ENCODE results near the gene TMEM245. TPM values are rescaled to one million over a fixed set of nuclear protein-coding genes. Genes with fewer than 3 reads are reported as not detected.

Gene TMEM245
- total and polyA plus RNA-seq, 2 of the 13 experiments (the other 11 are each of a cell fraction or from before 2014, with no cell fraction given): 53.5 to 55.4 TPM

DNA sequence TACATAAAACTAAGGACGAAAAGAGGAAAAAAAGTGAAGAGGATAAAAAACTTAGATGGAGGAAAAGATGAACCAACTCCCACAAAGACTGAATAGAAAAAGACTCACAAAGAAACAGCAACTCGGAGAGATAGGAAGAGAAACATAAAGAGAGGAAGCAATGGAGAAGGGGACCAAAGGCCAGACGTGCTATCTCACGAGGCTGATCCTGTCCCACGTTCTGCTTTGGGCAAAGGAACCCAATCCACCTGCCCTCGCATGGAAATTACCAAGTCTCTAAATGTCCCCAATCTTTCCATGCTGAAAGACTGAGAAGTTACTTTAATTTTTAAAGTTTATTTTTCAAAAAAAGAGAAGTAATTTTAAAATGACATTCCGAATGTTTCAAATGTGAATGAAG, 36.6 kb downstream of the TMEM245 start (continued):
- TF ChIP-seq ZNF230 (CRISPR knock-in tag; IDR thresholded peaks at IDR 0.05) (no peak), NR2F6 (IDR thresholded peaks at IDR 0.05) (0 out of 2 replicates have a peak, but pooled peaks have one; percentile 27), NR2F6 (CRISPR knock-in tag; IDR thresholded peaks at IDR 0.05) (no peak), U2AF2 (IDR thresholded peaks at IDR 0.05; ENCODE audit: low read depth, low read length) (no peak), ZBTB1 (CRISPR knock-in tag; IDR thresholded peaks at IDR 0.05; ENCODE audit: borderline replicate concordance) (no peak), RFX5 (IDR thresholded peaks at IDR 0.05; ENCODE audit: low read depth, low read length) (no peak), ZNF431 (CRISPR knock-in tag; IDR thresholded peaks at IDR 0.05; ENCODE audit: borderline replicate concordance, low read depth) (no peak), ASH2L (IDR thresholded peaks at IDR 0.05; ENCODE audit: insufficient read length, low read depth, low read length) (no peak), POGZ (CRISPR knock-in tag; IDR thresholded peaks at IDR 0.05) (peak; percentile 52), RBM22 (optimal IDR thresholded peaks at IDR 0.05; ENCODE audit: low read length) (peak; percentile 61), ZNF781 (CRISPR knock-in tag; IDR thresholded peaks at IDR 0.05; ENCODE audit: borderline replicate concordance, not compliant biosample characterization) (no peak), CHD2 (IDR thresholded peaks at IDR 0.05; ENCODE audit: low read depth, low read length) (no peak), HOXD1 (CRISPR knock-in tag; IDR thresholded peaks at IDR 0.05) (no peak), ZSCAN22 (CRISPR knock-in tag; IDR thresholded peaks at IDR 0.05) (no peak), ZNF451 (CRISPR knock-in tag; IDR thresholded peaks at IDR 0.05) (no peak), NR1H2 (CRISPR knock-in tag; IDR thresholded peaks at IDR 0.05; ENCODE audit: borderline replicate concordance, low read depth) (no peak), MED1 (CRISPR knock-in tag; IDR thresholded peaks at IDR 0.05) (peak; percentile 14; the same call in 1 of the 2 replicates)
- TF ChIP-seq, protein P1, sequence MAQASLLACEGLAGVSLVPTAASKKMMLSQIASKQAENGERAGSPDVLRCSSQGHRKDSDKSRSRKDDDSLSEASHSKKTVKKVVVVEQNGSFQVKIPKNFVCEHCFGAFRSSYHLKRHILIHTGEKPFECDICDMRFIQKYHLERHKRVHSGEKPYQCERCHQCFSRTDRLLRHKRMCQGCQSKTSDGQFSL (CRISPR knock-in tag; IDR thresholded peaks at IDR 0.05): no peak
- TF ChIP-seq, protein P2, sequence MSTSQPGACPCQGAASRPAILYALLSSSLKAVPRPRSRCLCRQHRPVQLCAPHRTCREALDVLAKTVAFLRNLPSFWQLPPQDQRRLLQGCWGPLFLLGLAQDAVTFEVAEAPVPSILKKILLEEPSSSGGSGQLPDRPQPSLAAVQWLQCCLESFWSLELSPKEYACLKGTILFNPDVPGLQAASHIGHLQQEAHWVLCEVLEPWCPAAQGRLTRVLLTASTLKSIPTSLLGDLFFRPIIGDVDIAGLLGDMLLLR (CRISPR knock-in tag; IDR thresholded peaks at IDR 0.05): no peak
- TF ChIP-seq, protein P3, sequence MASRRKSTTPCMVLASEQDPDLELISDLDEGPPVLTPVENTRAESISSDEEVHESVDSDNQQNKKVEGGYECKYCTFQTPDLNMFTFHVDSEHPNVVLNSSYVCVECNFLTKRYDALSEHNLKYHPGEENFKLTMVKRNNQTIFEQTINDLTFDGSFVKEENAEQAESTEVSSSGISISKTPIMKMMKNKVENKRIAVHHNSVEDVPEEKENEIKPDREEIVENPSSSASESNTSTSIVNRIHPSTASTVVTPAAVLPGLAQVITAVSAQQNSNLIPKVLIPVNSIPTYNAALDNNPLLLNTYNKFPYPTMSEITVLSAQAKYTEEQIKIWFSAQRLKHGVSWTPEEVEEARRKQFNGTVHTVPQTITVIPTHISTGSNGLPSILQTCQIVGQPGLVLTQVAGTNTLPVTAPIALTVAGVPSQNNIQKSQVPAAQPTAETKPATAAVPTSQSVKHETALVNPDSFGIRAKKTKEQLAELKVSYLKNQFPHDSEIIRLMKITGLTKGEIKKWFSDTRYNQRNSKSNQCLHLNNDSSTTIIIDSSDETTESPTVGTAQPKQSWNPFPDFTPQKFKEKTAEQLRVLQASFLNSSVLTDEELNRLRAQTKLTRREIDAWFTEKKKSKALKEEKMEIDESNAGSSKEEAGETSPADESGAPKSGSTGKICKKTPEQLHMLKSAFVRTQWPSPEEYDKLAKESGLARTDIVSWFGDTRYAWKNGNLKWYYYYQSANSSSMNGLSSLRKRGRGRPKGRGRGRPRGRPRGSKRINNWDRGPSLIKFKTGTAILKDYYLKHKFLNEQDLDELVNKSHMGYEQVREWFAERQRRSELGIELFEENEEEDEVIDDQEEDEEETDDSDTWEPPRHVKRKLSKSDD (CRISPR knock-in tag; IDR thresholded peaks at IDR 0.05; ENCODE audit: low read depth): no peak
- TF ChIP-seq, protein P4, sequence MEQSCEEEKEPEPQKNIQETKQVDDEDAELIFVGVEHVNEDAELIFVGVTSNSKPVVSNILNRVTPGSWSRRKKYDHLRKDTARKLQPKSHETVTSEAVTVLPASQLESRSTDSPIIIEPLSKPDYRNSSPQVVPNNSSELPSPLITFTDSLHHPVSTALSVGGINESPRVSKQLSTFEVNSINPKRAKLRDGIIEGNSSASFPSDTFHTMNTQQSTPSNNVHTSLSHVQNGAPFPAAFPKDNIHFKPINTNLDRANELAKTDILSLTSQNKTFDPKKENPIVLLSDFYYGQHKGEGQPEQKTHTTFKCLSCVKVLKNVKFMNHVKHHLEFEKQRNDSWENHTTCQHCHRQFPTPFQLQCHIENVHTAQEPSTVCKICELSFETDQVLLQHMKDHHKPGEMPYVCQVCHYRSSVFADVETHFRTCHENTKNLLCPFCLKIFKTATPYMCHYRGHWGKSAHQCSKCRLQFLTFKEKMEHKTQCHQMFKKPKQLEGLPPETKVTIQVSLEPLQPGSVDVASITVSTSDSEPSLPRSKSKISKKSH (CRISPR knock-in tag; IDR thresholded peaks at IDR 0.05; ENCODE audit: borderline replicate concordance): no peak
- TF ChIP-seq, protein P5, sequence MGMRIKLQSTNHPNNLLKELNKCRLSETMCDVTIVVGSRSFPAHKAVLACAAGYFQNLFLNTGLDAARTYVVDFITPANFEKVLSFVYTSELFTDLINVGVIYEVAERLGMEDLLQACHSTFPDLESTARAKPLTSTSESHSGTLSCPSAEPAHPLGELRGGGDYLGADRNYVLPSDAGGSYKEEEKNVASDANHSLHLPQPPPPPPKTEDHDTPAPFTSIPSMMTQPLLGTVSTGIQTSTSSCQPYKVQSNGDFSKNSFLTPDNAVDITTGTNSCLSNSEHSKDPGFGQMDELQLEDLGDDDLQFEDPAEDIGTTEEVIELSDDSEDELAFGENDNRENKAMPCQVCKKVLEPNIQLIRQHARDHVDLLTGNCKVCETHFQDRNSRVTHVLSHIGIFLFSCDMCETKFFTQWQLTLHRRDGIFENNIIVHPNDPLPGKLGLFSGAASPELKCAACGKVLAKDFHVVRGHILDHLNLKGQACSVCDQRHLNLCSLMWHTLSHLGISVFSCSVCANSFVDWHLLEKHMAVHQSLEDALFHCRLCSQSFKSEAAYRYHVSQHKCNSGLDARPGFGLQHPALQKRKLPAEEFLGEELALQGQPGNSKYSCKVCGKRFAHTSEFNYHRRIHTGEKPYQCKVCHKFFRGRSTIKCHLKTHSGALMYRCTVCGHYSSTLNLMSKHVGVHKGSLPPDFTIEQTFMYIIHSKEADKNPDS (CRISPR knock-in tag; IDR thresholded peaks at IDR 0.05): no peak
- TF ChIP-seq, protein P6, sequence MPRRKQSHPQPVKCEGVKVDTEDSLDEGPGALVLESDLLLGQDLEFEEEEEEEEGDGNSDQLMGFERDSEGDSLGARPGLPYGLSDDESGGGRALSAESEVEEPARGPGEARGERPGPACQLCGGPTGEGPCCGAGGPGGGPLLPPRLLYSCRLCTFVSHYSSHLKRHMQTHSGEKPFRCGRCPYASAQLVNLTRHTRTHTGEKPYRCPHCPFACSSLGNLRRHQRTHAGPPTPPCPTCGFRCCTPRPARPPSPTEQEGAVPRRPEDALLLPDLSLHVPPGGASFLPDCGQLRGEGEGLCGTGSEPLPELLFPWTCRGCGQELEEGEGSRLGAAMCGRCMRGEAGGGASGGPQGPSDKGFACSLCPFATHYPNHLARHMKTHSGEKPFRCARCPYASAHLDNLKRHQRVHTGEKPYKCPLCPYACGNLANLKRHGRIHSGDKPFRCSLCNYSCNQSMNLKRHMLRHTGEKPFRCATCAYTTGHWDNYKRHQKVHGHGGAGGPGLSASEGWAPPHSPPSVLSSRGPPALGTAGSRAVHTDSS (CRISPR knock-in tag; conservative IDR thresholded peaks at IDR 0.05): no peak

All from HepG2 (cell line).